TTC549 (cell line): ENCODE data around the gene DIAPH2.

Source experiments
- FAIRE-seq: peaks from 2 replicates; lab custom pipeline; 2012; peaks lifted over from hg19 to GRCh38; lab: Jason Lieb, UNC

The DIAPH2 gene

DNA sequence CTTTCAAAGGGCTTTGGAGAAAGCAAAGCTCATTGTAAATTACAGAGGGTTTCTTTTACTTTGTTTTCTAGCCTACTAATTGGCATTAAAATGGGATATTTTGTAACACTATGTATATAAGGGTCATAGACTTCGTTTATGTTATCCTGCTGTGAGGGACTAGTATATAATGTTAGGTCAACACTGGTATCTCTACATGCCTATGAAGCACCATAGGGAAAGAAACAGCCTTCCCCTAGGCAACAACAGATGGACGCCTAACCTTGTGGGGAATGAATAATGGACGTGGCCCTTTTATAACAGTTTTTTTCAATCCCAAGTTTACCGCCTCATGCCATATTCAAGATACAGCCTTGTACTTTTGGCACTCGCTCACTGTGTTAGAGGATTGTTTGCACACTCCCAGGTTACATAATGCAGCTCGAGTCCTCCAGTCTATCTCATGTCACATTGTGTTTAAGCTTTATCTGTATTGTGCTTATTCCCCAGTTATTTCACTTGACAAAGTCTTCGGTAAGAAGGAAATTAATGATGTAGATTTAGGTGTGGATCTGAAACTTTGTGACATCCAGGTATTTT, 910.1 kb downstream of the DIAPH2 start:
- no peak for FAIRE-seq

GRCh38 chrX:97597954-97598353, 913.3 kb downstream of the DIAPH2 start:
- no peak for FAIRE-seq

- no peak for FAIRE-seq
Observed at GRCh38 chrX:97602465-97603258, 918.0 kb downstream of the DIAPH2 start.

DNA sequence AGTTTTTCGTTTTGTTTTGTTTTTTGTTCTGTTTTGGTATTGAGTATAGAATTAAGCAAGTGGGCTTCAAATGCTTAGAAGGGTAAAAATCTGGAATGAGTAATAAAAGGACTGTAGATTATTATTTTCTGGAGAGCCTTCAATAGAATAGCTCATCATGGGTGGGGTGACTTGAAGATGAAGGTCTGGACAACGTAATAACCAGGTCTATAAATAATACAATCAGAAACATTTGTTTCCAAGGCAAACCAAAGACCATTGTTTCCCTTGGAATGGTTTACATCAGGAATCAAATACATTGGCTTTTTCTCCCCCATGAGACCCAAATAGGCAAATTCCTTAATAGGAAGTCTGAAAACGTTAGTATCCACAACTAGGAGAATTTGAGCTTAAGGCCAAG, 920.6 kb downstream of the DIAPH2 start:
- no peak for FAIRE-seq

GRCh38 chrX:97609357-97609756, 924.7 kb downstream of the DIAPH2 start:
- FAIRE-seq: no peak

- FAIRE-seq: no peak
Observed at GRCh38 chrX:97609938-97610337, 925.3 kb downstream of the DIAPH2 start.

GRCh38 chrX:97616883-97617530, 932.4 kb downstream of the DIAPH2 start:
- FAIRE-seq: no peak

DNA sequence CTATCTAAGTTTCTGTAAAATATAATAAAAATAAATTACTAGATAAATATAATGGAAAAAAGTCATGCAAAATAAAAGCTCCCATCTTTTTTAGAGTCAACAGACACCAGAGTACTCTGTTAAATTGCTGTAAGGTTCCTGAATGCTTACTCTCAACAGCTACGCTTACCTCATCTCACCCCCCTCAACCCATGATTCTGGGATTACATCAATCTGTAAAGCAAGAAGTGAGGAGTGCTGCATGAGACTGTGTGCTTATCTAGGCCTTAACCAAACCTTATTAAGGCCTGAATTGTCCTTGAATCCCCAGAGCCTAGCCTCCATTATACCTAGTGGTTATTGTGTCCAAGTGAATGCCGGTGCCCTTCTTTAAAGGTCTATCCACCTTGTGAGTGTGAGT, 934.9 kb downstream of the DIAPH2 start:
- no peak for FAIRE-seq

- no peak for FAIRE-seq
Observed at GRCh38 chrX:97622111-97622510, 937.5 kb downstream of the DIAPH2 start.

GRCh38 chrX:97628326-97628725, 943.7 kb downstream of the DIAPH2 start:
- no peak for FAIRE-seq

- no peak for FAIRE-seq
Observed at GRCh38 chrX:97628807-97629596, 944.4 kb downstream of the DIAPH2 start.

- no peak for FAIRE-seq
Observed at GRCh38 chrX:97629597-97629985, 944.9 kb downstream of the DIAPH2 start.

DNA sequence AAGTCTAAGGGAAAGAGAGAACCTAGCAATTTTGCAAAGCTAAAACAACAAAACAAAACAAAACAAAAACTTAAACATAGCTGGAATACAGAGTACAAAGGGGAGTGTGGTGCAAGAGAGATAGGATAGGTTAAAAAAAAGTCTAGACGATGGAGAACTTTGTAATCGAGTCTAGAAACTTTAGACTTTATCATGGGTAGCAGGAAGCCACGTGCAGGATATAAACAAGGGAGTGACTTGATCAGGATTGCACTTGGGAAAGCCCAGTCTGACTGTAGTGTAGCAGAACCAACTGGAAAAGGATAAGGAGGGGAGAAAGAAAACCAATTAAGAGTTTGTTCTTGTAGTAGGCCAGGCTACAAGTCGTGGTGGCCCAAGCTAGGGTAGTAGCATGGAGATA, 949.2 kb downstream of the DIAPH2 start:
- FAIRE-seq: no peak

GRCh38 chrX:97636473-97637140, 952.0 kb downstream of the DIAPH2 start:
- no peak for FAIRE-seq

GRCh38 chrX:97637289-97637688, 952.6 kb downstream of the DIAPH2 start:
- no peak for FAIRE-seq

DNA sequence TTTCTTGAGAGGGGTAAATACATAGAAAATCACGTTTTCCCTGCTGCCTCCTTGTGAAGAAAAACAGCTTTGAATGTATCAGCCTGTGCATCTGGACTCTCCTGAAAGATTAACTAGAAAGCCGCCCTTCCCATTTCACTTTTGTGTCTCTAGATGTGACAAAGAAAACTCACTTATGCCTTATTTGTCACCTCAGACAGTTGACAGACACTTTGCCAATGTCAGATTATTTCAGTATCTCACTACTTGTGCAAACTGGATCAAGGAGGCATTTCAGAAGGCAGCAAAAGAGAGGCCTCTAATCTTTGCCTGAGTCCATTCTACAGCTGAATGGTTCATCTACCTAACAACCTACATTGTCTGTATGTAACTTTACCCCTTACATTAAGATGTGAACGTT, 954.0 kb downstream of the DIAPH2 start:
- no peak for FAIRE-seq

DNA sequence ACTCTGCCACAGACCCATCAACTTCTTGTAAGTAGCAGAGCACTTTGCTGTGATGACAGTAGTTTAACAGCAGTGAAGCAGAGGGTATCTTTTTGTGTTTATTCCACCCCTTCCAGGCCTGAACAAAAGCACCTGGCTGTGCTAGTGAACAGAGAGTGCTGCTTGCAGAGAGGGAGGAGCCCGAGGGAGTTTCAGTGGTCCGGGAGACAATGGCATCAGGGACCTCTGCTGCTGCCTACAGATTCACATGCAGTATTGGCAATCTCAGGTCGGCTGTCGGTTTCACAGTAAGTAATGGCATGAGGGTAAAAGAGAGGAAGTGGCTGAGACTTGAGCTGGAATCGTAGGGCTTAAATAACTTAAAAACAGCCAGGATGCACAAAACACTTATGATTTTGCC, 954.9 kb downstream of the DIAPH2 start:
- FAIRE-seq: no peak
